ENCODE data around the gene ISYNA1. TPM values are rescaled to one million over a fixed set of nuclear protein-coding genes. Genes with fewer than 3 reads are reported as not detected.

The ISYNA1 gene
- total and polyA plus RNA-seq, 2 donors (not counting 1 experiment from before 2014, with no cell fraction given) = 22.6 to 28.3 TPM

GRCh38 chr19:18397242-18398202 lies 40.4 kb downstream of the ISYNA1 start, which contains the start of gene LRRC25:
LRRC25 (minus strand) TSS chr19:18397622; CDS start chr19:18396963, 659 bp downstream.
- TF ChIP-seq CTCF (IDR thresholded peaks at IDR 0.05) = peak; percentile 9
- TF ChIP-seq EZH2 (IDR thresholded peaks at IDR 0.05; ENCODE audit: borderline replicate concordance, insufficient read depth, low read depth, low read length, poor library complexity, severe bottlenecking) = no peak
- intact Hi-C loops (cut with micrococcal nuclease) = loop anchor here (1.0 kb wide), 2 partner anchors 9 to 11 kb away; no protein-coding TSS in a partner anchor
- H3K4me2 ChIP-seq (replicated peaks; ENCODE audit: low read depth, low read length, poor library complexity, severe bottlenecking) = peak within 1 kb of the TSS; percentile 88
- Mint-ChIP-seq H3K27me3 (no peaks in the 10 kb centered on the region), H3K9me3 (ENCODE audit: insufficient read depth) (no peaks in the 10 kb centered on the region), H3K4me3 (peak within 1 kb of the TSS; percentile 80), H3K27ac (peak within 1 kb of the TSS; percentile 59), H3K4me1 (peaks cover 59% of the 10 kb centered on the region)
- peak within 1 kb of the TSS; percentile 60 to 66 (median 62) for H3K4me3 ChIP-seq (ENCODE audit: control extremely low read depth in 1 of 5, extremely low read depth in 1 of 5, insufficient read depth in 1 of 5, low read depth in 2 of 5, low read length in 4 of 5)
- H3K9ac ChIP-seq (ENCODE audit: low read length) = peak within 1 kb of the TSS; percentile 67
- peak within 1 kb of the TSS; percentile 66 for H2AFZ ChIP-seq (ENCODE audit: insufficient read depth, low read depth, low read length, poor library complexity, severe bottlenecking)
- CTCF ChIA-PET = interaction anchor here (1.1 to 12.4 kb wide), 4 partner anchors 8 to 191 kb away, joined by 3 to 112 read pairs (median 3); no protein-coding TSS in a partner anchor
- peak; percentile 84 for ATAC-seq (ENCODE audit: low read depth)
- no peaks in the 10 kb centered on the region for H4K20me1 ChIP-seq (ENCODE audit: control insufficient read depth, insufficient read depth, low read length, poor library complexity, severe bottlenecking)
- WGBS (ENCODE audit: insufficient coverage) = 13% methylated on average over 22 of the region's 33 CpGs
- no peaks in the 10 kb centered on the region for H3K36me3 ChIP-seq (replicated peaks in 1 of 2; ENCODE audit: control extremely low read depth in 1 of 2, control insufficient read depth in 1 of 2, extremely low read depth in 1 of 2, insufficient read depth in 2 of 2, low read length in 1 of 2)
- peaks cover 0 to 2% (median 0%) of the 10 kb centered on the region in 4 experiments for H3K27me3 ChIP-seq (replicated peaks in 1 of 4; ENCODE audit: control extremely low read depth in 1 of 4, control insufficient read depth in 3 of 4, insufficient read depth in 4 of 4, low read length in 3 of 4)
- POLR2A ChIA-PET = interaction anchor here (0.6 to 1.2 kb wide), 4 partner anchors 9 to 127 kb away, joined by 3 to 9 read pairs (median 4); no protein-coding TSS in a partner anchor
- peaks cover 47 to 48% of the 10 kb centered on the region in 2 donors for H3K4me1 ChIP-seq (ENCODE audit: control insufficient read depth in 2 of 2, insufficient read depth in 2 of 2, low read length in 2 of 2)
- peak within 1 kb of the TSS; percentile 54 to 55 for H3K27ac ChIP-seq (ENCODE audit: low read length in 2 of 2)
- peaks cover 0 to 5% (median 0%) of the 10 kb centered on the region in 3 donors for H3K9me3 ChIP-seq (ENCODE audit: control extremely low read depth in 1 of 3, control insufficient read depth in 2 of 3, insufficient read depth in 1 of 3, low read length in 2 of 3)
- DNase-seq = peak; percentile 83
- peaks cover 8% of the 10 kb centered on the region for H3K79me2 ChIP-seq (ENCODE audit: control insufficient read depth, insufficient read depth, low read length)
